NCI-H187 treated with DMSO at 0.1 percent for 48 hours (cell line): ENCODE data around the gene KLHL17.

Experiments used
- DNase-seq: peaks from one replicate; lab custom pipeline; 2025; lab: John Stamatoyannopoulos, UW

KLHL17 gene

GRCh38 chr1:952603-953002 is 7.8 kb upstream of the KLHL17 start:
- DNase-seq = no peak

- no peak for DNase-seq
Measured at GRCh38 chr1:953524-954320, 6.7 kb upstream of the KLHL17 start.

GRCh38 chr1:954927-955326 is 5.5 kb upstream of the KLHL17 start:
- no peak for DNase-seq

GRCh38 chr1:955474-955873 is 4.9 kb upstream of the KLHL17 start:
- no peak for DNase-seq

GRCh38 chr1:956636-957035 is 3.7 kb upstream of the KLHL17 start:
- no peak for DNase-seq

- peak; percentile 39 for DNase-seq
Measured at GRCh38 chr1:958823-959730, 1.3 kb upstream of the KLHL17 start, which contains the start of gene NOC2L. NOC2L (minus strand) TSS chr1:959256; CDS start chr1:959240, 16 bp downstream.

- no peak for DNase-seq
Measured at GRCh38 chr1:959731-960362, 537 bp upstream of the KLHL17 start.

GRCh38 chr1:961132-961669 is 817 bp downstream of the KLHL17 start:
- no peak for DNase-seq

- no peak for DNase-seq
Measured at GRCh38 chr1:962381-963300, 2.3 kb downstream of the KLHL17 start.

GRCh38 chr1:963301-963651 is 2.9 kb downstream of the KLHL17 start:
- no peak for DNase-seq

GRCh38 chr1:963746-964525 is 3.6 kb downstream of the KLHL17 start:
- DNase-seq = no peak

- DNase-seq = no peak
Measured at GRCh38 chr1:964691-965525, 4.5 kb downstream of the KLHL17 start.

GRCh38 chr1:965526-966134 is 5.2 kb downstream of the KLHL17 start:
- DNase-seq = no peak

GRCh38 chr1:966135-966703 is 5.8 kb downstream of the KLHL17 start, which contains the start of gene PLEKHN1:
PLEKHN1 (plus strand) TSS chr1:966482; CDS start chr1:966532, 50 bp downstream.
- DNase-seq = no peak

GRCh38 chr1:966704-967300 is 6.4 kb downstream of the KLHL17 start:
- DNase-seq = no peak

- DNase-seq = no peak
Measured at GRCh38 chr1:967466-968343, 7.3 kb downstream of the KLHL17 start.

GRCh38 chr1:969260-969855 is 9.0 kb downstream of the KLHL17 start:
- DNase-seq = no peak
